IPS DF 4.7 (cell line): ENCODE measurements around the gene MPV17L.
"Not testable (repeated sequence)": the region's sequence is repeated elsewhere in the genome, so short reads cannot be mapped to it uniquely, and the experiment has no call there.

Experiments
- DNase-seq: peaks from one replicate; pipeline ENCODE4 v3.0.0-alpha.2; 2013; ENCODE audit warnings: low spot score; ENCODE audit errors: extremely low read depth

MPV17L gene

DNA sequence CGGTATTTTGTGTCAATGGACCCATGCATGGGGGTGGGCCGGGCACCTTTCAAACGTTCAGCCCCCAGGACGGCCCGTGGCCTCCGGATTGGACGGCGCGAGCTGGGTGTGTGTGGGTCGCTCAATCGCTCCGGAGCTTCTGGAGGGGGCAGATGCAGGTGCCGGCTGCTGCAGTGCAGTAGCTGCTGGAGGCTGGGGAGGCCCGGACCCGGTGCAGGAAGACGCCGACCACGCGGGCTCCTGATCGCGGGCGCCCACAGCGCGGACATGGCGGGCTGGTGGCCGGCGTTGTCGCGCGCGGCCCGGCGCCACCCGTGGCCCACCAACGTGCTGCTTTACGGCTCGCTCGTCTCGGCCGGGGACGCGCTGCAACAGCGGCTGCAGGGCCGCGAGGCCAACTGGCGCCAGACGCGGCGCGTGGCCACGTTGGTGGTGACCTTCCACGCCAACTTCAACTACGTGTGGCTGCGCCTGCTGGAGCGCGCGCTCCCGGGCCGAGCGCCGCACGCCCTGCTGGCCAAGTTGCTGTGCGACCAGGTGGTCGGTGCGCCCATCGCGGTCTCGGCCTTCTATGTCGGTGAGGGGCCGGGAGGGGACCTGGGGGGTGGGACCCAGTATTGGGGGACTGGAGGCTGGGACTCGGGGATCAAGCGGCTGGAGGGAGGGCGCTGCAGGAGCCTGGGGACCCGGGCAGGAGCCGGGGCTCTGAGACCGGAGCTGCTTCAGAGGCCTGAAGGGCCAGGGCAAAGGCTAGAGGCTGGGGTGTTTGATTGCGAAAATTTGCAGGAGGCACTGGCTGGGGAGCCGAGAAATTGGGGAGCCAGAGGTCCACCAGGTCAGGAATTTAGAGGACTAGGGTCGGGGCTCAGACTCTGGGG, at the start of gene MPV17L:
Gene MPV17L (plus strand): TSS at position 124 of the 878 bp plus-strand sequence. CDS start 144 bp downstream, at position 268.
- DNase-seq: not testable (repeated sequence)

DNA sequence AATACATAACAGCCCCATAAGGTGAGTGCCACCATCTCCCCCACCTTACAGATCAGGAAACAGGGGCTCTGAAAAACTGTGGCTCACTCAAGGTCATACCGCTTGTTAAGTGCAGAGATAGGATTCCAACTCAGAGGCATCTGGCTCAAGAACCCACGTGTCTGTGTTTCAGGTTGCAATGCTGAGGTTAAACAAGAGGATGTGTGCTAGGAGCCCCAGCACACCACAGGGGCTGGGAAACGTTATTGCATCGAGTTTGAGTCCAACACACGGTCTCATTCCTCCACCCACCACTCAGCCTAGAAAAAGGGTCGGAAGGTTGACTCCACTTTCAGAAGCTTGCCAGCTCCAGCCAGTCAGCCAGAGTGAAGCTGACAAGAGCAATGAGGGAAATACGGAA, 46.8 kb upstream of the MPV17L start:
- DNase-seq: not testable (repeated sequence)

DNA sequence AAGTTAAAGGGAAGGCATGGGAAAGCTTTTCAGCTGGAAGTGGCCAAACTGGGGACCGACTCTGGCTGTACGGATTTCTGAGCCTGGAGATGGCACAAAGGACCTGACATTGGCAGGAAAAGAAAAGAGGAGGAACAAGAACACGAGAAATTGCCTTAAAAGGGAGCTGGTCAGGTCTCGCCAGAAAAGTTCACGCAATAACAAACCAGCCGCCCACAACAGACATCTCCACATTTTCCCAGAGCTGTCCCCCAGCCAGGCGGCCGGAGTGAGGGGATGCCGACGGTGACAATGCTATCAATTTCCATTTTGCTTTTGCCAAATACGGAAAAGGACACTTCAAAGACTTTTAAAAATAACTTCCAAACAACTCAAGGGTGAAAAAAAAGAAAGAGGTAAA, 44.3 kb upstream of the MPV17L start:
- not testable (repeated sequence) for DNase-seq

DNA sequence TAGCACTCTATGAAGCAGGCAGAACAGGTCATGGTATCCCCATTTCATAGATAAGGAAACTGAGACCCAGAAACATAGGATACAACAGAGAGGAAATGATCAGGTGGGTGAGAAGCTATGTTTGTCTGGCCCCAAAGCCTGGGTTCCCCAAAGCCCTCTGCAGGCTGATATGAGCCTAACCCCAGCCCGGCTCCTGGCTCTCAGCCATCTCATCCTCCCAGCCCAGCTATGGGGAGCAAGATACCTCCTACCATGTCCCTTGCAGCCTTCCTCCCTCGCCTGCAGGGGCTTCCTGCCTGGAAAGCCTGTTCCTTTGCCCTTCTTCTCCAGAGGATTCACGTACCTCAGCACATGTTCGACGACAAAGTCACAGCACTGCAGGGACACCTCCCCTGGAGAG, 43.8 kb upstream of the MPV17L start:
- DNase-seq: not testable (repeated sequence)

DNA sequence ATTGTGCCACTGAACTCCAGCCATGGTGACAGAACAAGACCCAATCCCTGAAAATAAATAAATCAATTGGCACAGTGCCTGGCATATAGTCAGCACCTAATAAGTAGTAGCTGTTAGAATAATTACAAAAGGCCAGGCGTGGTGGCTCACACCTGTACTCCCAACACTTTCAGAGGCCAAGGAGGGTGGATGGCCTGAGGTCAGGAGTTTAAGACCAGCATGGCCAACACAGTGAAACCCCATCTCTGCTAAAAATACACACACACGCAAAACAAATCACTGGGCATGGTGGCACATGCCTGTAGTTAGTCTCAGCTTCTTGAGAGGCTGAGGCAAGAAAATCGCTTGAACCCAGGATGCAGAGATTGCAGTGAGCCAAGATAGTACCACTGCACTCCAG, 42.7 kb upstream of the MPV17L start:
- DNase-seq: not testable (repeated sequence)

DNA sequence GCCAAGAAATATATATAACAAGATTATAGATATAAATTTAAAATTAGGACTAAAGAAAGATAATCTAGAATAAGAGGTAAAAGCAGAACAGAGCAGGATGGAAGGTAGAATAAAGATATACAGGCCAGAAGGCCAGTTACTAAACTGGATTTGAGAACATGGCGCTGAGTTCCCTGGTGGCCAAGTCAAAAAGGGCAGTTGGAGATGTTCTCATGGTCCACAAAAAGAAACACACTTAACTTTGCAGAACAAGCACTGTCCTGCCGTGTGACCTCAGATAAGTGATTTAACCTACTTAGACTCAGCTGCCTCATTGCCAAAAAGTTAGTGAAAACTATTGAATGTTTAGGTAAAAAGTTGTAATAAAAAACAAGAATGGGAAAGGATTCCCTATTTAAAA, 40.7 kb upstream of the MPV17L start:
- not testable (repeated sequence) for DNase-seq

DNA sequence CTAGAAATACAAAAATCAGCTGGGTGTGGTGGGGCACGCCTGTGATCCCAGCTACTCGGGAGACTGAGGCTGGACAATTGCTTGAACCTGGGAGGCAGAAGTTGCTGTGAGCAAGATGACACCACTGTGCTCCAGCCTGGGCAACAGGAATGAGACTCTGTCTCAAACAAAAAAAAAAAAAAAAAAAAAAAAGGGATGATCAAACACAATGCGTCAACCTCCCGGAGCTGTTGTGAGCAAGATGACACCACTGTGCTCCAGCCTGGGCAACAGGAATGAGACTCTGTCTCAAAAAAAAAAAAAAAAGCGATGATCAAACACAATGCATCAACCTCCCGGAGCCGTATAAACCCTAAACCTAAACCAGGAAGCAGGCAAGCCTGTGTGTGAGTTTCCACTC, 38.1 kb upstream of the MPV17L start:
- not testable (repeated sequence) for DNase-seq

DNA sequence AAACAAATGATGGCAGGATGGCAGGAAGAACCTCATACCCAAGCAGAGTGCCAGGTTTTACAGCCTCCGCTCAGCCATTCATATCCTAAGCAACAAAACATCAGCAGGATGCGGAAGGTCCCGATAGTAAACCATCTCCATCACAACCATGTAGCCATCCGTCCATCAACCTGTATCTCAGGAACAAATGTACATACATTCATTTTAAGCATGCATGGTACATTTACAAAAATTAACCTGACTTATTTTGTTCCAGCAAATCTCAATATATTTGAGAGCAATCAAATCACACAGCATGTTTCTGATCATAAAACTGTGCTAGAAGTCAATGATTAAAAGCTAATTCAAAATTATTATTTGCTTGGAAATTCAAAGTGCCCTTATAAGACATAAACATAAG, 17.4 kb upstream of the MPV17L start, which contains the start of gene NPIPA5:
Gene NPIPA5 (minus strand): TSS at position 101 of the 400 bp plus-strand sequence. CDS start 0 bp downstream, at position 101.
- DNase-seq: not testable (repeated sequence)

DNA sequence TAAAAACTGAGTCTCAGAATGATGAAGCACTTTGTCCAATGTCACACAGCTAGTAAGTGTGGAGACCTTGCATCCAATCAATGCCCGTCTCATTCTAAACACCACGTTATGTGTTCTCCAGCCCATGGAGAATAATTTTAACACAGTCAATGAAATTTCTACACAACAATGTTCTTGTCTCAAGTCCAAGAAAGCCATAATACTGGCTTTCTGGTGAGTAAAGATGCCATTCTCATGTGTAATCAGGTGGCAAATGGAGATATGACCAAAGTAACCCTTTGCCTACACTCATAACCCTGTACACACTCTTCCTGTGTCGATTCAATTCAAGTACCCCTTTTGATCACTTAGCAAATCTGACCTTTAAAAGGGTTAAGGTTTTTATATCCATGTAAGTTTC, 12.7 kb upstream of the MPV17L start:
- not testable (repeated sequence) for DNase-seq

DNA sequence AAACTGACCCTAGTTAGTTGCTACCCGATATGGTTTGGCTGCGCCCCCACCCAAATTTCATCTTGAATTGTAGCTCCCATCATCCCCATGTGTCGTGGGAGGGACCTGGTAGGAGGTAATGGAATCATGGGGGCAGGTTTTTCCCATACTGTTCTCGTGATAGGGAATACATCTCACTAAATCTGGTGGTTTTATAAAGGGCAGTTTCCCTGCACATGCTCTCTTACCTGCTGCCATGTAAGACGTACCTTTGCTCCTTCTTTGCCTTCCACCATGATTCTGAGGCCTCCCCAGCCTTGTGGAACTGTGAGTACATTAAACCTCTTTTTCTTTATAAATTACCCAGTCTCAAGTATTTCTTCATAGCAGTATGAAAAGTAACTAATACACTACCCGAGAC, 7.5 kb upstream of the MPV17L start:
- not testable (repeated sequence) for DNase-seq

DNA sequence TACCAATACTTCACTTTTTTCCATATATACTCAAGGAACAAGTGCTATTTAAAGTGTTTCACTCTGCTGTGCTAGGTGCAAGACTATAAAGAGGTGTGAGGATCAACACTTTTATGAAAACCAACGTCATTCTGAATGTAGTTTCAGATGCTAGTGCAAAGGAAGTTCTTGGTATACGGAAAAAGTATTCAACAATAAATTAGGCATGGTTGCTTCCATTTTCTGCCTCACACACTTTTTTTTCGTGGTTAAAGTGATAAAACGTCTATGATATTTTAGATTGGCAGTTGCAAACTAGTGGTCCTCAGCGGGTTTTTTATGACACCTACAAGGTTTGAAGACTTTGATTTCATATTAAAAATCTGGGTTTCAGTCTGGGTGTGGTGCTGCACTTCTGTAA, 5.6 kb upstream of the MPV17L start:
- DNase-seq: not testable (repeated sequence)

DNA sequence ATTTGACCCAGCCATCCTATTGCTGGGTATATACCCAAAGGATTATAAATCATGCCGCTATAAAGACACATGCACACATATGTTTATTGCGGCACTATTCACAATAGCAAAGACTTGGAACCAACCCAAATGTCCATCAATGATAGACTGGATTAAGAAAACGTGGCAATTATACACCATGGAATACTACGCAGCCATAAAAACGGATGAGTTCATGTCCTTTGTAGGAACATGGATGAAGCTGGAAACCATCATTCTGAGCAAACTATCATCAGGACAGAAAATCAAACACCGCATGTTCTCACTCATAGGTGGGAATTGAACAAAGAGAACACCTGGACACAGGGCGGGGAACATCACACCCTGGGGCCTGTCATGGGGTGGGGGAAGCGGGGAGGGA, 2.5 kb upstream of the MPV17L start:
- DNase-seq: not testable (repeated sequence)

DNA sequence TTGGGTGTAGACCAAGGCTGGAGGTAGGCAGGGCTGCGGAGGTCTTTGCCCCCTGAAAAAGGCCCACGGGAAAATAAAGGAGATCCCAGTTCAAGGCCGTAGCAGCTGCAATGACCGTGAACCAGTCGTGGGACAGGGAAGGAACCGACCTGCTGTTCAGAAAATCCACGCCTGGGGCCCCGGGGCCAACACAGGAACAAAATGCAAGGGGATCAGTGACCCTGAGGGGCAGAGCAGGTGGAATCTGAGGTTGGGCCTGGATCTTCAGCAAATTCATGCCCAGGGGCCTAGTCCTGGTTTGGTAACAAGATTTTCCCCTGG, 915 bp downstream of the MPV17L start:
- DNase-seq: not testable (repeated sequence)

DNA sequence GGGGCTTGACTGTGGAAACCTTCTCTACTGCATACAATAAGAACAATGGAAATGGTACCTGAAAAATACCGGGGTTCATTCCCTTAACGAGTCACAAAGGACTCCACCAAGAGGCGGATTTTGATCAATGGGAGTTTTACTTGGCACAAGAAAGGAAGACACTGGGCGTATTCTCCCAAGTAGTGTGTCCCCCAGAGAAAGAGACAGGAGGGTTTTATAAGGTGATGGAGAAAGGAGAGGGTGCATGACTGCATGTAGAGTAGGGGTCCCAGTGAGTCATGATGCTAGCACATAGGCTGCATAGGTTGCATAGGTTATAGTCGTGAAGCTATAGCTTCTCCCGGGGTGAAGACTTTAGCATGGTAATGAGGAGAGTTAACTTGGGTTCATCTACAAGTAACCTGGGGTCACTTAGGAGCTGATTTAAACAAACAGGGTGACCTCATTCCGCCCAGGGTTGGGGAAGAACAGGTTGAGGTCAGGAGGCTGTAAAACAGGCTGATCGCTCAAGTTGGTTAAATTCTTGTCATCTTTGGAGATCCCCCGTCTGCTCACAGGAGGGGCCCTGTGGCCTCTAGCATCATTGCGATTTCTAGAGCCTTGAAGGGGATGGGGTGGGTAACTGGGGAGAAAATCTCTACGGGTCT, 1.5 kb downstream of the MPV17L start:
- DNase-seq: no peak

DNA sequence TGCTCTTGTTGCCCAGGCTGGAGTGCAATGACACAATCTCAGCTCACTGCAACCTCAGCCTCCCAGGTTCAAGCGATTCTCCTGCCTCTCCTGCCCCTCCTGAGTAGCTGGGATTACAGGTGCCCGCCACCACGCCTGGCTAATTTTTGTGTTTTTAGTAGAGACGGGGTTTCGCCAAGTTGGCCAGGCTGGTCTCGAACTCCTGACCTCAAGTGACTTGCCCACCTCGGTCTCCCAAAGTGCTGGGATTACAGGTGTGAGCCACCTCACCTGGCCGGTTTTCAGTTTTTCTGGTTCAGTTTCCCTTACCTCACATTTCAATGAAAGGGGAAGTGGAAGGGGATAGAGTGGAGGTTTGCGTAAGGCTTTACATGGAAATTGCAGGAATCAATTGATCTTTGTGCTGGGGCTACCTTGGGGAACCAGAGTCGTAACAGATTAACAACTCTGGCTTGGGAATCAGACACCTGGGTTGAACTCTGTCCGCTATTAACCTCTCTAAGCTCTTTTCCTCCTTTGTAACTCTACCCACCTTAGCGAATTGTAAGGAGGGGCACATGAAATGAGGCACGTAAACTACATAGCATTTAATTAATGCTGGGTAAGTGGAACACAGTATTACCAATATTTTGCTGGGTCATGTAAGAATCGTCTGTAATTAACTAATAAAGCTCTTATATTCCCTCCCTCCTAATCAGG, 3.2 kb downstream of the MPV17L start:
- no peak for DNase-seq

DNA sequence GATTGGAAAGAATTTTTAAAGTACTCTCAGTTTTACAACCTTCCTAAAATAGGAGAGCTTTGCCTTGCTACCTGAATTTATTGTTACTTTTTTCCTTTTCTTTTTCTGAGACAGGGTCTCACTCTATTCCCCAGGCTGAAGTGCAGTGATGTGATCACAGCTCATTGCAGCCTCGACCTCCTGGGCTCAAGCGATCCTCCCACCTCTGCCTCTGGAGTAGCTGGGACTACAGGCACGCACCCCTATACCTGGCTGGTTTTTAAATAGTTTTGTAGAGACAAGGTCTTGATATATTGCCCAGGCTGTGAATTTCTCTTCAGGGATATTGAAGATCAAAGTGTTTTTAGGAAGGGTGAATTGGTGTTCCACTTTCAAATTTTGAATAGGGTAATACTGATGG, 3.8 kb downstream of the MPV17L start:
- DNase-seq: no peak

DNA sequence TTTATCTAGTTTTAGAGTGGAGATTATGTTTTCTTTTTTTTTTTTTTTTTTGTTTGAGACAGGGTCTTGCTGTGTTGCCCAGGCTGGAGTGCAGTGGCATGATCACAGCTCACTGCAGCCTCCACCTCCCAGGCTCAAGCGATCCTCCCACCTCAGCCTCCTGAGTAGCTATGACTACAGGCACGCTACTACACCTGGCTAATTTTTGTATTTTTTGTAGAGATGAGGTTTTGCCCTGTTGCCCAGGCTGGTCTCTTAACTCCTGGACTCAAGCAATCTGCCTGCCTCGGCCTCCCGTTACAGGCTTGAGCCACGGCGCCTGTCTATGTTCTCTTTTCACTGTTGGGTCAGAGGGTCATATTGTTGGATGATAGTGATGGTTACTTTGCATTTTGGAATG, 4.8 kb downstream of the MPV17L start:
- DNase-seq: not testable (repeated sequence)

DNA sequence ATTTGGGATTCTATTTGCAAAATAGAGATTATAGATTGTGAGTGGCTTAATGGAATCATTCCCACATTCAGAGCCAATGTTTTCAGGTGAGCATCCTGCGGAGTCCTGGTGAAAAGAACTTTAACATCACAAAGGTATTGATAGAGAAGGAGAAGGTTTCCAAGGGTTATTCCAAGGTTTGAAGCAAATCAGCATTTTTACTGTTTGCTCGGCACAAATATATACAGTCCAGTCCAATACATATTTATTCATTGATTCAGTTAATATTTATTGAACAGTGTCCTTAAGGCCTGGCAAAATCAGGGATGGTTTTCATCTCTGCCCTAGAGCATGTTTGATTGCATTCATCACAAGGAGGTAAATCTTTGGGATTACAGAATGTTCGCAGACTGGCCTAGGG, 6.4 kb downstream of the MPV17L start:
- no peak for DNase-seq

DNA sequence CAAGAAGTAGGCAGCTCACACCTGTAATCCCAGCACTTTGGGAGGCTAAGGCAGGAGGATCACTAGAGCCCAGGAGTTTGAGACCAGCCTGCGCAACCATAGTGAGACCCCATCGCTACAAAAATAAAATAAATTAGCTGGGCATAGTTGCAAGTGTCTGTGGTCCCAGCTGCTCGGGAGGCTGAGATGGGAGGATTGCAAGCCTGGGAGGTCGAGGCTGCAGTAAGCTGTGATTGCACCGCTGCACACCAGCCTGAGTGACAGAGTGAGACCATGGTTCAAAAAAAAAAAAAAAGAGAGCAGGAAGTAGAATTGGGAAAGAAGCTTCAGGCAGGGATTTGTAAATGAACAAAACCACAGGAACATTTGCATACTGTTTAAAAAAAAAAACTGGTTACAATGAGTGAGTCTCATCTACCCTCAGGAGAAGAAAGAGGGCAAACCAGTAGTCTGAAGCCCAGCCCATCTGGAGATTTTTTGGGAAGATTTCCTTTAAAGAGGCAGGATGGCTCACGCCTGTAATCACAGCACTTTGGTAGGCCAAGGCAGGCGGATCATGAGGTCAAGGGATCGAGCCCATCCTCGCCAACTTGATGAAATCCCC, 7.9 kb downstream of the MPV17L start:
- no peak for DNase-seq

DNA sequence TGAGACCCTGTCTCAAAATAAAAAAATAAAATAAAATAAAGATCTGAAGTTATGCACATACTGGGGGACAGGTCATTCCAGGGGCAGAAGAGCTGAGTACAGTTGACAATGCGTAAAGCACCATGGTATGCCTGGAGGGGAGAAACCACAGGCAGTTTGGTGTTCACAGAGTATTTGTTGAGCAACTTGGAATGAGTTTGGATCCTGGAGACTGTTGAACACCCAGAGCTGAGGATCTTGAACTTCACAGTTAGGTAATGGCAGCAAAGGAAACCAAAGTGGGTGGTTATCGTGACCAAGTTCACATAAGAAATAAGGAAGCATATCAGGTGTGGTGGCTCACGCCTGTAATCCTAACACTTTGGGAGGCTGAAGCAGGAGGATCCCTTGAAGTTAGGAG, 8.5 kb downstream of the MPV17L start:
- not testable (repeated sequence) for DNase-seq

DNA sequence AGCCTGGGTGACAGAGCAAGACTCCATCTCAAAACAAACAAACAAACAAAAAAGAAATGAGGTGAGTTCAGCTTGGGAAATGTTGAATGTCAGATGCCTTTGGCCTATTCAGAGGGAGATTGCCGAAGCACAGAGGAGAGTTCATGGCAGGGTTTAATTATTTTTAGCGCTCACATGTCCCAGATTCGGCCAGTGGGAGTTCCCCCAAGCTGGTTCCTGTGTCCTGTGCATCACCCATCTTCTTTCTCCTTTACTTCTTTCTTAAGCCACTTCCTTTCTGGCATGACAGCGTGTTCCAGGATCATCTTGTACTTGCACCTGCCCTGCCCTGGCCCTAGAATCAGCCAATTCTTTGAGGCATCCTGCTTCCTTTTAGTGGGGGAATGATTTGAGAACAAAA, 9.2 kb downstream of the MPV17L start:
- no peak for DNase-seq

DNA sequence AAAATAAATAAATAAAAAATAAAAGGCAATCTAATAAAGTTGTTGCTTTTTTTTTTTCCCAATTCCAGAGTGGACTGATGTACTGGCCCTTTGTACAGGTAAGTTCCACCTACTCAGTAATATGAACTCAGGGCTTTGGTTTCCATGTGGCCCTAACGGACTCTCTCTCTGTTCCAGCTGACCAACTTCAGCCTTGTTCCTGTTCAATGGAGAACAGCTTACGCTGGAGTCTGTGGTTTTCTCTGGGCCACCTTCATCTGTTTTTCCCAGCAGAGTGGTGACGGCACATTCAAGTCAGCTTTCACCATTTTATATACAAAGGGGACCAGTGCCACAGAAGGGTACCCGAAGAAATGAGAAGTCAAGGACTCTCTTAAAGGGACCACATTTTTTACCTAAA, 12.2 kb downstream of the MPV17L start:
- DNase-seq: not testable (repeated sequence)
